AG10803 (cell line): ENCODE data around the gene GJC2.
A peak's percentile ranks its signal among the peaks of the same experiment; 100 is the strongest.

ENCODE experiments used
- DNase-seq: peaks from one replicate; pipeline ENCODE4 v3.0.0; 2010; ENCODE audit warnings: low read depth
- H3K4me3 ChIP-seq: 2 replicates; pipeline ENCODE4 v1.5.1; 2011; ENCODE audit warnings: mild to moderate bottlenecking, low read length, control low read depth
- TF ChIP-seq, protein P1 (sequence below): conservative IDR thresholded peaks from 2 replicates; pipeline ENCODE4 v1.5.1; 2011; ENCODE audit warnings: mild to moderate bottlenecking, low read length, control low read depth, inconsistent platforms

The GJC2 gene

DNA sequence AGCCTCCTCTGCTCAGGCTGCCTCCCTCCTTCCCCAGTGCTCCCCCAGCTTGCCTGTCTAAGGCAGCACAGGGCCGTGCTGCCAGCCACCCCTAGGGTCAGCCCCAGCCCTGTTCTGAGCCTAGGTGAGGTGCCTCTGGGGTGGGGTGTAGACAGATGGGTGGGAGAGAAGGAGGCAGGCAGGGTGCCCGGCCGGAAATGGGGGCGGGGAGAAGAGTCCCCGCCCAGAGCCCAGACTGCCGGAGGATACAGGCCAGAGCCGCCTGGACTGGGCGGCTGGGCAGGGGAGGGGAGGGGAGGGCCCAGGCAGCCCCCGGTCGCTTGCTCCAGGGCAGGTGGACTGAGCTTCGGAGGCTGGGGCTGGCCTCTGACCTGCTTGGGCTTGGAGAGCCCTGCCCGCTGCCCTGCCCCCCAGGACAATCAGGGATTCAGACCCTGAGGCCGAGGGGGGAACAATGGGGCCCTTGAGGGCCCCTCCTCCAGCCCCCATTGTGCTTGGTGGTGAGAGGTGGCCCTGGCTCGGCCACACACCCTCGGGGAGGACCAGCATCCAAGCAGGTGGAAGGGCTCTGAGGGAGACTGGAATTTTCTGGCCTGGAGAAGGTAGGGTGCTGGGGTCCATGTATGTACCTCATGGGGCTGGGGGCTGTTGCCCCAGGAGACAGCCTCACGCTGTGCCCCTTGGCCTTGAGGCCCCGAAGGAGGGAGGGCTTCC is at the start of gene GJC2:
TSS of gene GJC2 (plus strand) at position 525 of the 714 bp plus-strand sequence. CDS start 7,829 bp downstream, outside the sequence.
- peak; percentile 31 for DNase-seq
- TF ChIP-seq, protein P1, sequence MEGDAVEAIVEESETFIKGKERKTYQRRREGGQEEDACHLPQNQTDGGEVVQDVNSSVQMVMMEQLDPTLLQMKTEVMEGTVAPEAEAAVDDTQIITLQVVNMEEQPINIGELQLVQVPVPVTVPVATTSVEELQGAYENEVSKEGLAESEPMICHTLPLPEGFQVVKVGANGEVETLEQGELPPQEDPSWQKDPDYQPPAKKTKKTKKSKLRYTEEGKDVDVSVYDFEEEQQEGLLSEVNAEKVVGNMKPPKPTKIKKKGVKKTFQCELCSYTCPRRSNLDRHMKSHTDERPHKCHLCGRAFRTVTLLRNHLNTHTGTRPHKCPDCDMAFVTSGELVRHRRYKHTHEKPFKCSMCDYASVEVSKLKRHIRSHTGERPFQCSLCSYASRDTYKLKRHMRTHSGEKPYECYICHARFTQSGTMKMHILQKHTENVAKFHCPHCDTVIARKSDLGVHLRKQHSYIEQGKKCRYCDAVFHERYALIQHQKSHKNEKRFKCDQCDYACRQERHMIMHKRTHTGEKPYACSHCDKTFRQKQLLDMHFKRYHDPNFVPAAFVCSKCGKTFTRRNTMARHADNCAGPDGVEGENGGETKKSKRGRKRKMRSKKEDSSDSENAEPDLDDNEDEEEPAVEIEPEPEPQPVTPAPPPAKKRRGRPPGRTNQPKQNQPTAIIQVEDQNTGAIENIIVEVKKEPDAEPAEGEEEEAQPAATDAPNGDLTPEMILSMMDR: no peak
- peak within 1 kb of the TSS; percentile 20 for H3K4me3 ChIP-seq

DNA sequence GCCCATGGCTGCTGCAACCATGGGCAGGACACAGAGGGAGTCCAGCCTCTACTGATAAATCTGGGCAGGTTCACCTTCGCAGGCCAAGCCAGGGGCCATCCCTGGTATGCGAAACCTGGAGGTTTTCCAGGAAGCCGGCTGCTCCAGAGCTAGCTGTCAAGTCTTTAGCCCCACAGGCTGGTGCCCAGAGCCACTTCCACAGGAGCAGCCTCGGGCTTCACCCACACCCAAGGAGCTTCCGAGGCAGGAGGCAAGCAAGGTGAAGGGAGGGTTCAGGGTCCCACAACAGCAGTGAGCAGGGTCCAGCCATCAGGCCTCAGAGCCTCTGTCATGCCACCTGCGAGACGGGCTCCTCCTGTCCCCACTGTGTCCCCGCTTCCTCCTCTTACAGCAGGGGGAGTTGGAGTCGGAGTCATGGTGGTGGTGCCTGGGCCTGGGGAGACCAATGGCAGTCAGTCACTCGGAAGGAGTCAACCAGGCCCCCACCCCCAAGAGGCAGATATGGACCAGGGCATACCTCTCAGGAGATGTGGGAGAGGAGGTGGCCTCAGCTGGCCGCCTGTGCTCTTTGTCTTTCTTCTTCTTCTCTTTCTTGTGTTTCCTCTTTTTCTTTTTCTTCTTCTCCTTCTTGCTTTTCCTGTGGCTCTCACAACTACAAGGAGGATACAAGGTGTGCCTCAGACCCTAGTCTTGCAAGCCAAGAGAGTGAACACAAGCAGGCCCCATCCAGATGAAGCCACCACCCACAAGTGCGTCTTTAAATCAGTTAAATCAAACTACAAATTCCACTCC is 48.7 kb upstream of the GJC2 start:
- TF ChIP-seq, protein P1: no peak
- DNase-seq: no peak
- H3K4me3 ChIP-seq: peak overlapping the region; percentile 12; the same call in 1 of the 2 replicates

DNA sequence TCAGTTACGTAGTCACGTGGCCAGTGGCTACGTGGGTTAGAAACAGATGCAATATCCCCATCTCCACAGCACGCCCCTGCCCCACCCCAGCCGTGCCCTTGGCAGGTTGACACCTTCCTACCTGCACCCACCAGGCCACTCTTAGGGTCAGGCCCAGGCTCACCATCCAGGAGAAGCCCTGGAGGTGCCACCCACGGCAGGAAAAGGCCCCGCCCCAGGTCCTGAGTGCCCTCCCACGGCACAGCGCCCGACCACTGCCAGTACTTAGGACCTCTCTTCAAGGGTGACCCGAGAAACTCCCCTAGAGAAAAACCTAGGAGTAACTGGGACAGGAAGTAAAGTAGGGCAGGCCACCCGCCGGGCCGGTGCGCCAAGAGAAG is 48.1 kb upstream of the GJC2 start:
- TF ChIP-seq, protein P1: no peak
- H3K4me3 ChIP-seq: peak overlapping the region; percentile 84
- DNase-seq: no peak

DNA sequence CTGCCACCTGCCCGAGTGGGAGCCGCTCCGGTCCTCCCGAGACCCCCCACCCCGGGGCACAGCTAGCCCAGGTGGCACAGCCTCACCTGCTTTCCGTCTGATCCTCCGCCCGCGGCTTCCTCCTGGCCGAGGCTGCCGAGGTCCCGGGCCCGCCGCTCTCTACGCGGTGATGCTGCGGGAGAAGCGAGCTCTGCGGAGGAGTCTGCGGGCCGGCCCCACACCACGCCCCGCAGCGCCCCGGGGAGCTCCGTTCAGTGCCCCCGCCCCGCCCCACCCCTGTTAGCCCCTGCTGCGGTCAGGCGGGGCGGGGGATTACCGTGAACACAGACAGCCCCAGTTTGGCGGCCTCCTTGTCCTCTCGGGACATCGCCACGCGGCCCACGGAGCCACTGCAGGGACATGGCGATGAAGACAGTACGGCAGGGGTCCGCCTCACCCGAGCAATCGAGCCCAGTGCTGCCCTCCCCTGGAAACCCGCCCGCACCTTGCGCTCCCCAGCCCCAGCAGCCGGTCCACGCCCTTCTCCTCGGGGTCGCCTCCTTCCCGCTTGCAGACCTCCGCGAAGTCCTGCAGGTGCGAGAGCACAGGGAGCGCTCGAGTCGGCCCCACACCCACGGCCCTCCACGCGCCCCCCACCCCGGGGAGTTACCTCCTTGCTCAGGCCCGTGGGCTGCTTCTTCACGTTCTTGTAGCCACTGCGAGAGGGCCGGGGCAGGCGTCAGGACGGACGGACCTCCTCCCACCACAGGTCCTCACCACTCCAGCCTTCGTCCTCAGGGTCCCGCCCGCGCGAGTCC is 47.5 kb upstream of the GJC2 start:
- peak overlapping the region; percentile 84 for H3K4me3 ChIP-seq
- DNase-seq: no peak
- TF ChIP-seq, protein P1: peak; percentile 7; the same call in 1 of the 2 replicates

DNA sequence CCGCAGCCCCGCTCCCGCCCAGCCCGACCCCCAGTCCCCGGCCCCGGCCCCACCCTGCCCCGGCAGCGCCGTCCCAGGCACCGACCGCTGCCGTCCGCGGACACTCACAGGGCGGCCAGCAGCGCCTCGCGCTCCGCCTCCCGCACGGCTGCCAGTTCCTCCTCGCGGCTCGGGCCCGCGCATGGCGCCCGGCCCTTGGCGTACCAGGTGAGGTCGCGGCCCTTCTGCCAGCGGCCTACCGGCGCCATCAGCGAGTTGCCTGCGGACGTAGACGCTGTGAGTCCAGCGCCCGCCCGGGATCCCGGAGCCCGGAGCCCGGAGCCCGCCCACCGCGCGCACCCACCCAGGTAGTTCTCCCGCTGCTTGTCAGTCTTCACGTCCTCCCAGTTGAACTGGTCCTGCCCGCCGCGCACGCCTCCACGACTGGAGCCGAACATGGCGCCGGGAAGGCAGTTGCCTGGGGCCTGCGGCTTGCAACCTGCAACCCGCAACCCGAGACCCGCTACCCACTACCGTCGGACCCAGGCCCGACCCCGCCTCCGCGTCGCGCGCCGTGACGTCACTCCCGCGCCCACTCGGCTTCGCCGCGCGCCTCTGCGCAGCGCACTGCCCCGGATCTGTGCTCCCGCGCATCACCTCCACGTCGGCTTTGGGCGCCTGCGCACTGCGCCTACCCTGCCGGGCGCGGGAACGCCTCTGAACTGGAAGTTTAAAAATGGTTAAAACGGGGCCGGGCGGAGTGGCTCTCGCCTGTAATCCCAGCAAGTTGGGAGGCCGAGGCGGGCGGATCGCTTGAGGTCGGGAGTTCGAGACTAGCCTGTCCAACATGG is 46.7 kb upstream of the GJC2 start, which contains the start of gene C1orf35:
TSS of gene C1orf35 (minus strand) at position 535 of the 830 bp plus-strand sequence. CDS start at position 437, 98 bp downstream.
- peak; percentile 81 for DNase-seq
- TF ChIP-seq, protein P1: no peak
- peak within 1 kb of the TSS; percentile 84 for H3K4me3 ChIP-seq
